GM21526 (cell line): ENCODE results near the gene LILRB3.
A peak's percentile ranks its signal among the peaks of the same experiment; 100 is the strongest.
"Not testable (repeated sequence)": the region's sequence is repeated elsewhere in the genome, so short reads cannot be mapped to it uniquely, and the experiment has no call there.

ENCODE experiments used
- ATAC-seq: cut with Tn5 transposase; IDR thresholded peaks from one replicate; pipeline ENCODE4 v1.9.1; 2021; ENCODE audit warnings: moderate library complexity; ENCODE audit not compliant: unreplicated experiment, low FRiP score

Gene LILRB3

DNA sequence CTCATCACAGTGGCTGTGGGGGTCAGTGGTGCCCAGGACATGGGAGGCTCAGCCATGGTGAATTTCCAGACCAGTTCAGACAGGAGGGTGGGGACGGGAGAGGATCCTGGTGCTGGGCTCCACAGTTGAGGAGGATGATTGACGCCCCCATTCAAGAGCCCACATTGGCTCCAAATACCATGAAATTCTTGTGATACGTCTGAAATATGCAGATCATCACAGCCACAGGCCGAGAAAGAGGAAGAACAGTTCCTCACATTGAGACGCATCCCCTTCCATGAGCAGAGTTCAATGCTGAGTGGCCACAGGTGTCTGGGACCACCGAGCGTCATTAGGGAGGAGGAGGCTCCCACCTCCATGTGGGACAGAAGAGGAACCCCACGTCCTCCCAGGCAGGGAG lies 21.0 kb upstream of the LILRB3 start:
- ATAC-seq: not testable (repeated sequence)

DNA sequence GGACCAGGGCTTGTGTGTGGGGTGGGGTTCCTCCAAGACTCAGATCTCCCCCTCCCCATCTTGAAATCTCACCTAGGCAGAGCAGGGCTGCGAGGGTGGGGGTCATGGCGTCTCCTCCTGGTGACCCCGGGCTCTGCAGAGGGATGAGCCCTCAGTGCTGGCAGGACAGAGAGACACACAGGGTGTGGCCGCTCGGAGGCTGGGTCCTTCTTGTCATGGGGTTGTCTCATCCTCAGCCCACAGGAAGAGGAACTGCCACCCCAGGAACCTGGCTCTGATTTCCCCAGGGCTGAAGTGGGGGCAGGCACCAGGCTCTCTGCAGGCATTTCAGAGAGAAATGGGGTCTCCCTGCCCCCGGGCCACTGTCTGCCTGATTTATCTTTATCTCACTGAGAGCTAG lies 19.8 kb upstream of the LILRB3 start, which contains the start of gene LILRA6:
TSS of gene LILRA6 (minus strand) at position 145 of the 400 bp plus-strand sequence.
- ATAC-seq: not testable (repeated sequence)

DNA sequence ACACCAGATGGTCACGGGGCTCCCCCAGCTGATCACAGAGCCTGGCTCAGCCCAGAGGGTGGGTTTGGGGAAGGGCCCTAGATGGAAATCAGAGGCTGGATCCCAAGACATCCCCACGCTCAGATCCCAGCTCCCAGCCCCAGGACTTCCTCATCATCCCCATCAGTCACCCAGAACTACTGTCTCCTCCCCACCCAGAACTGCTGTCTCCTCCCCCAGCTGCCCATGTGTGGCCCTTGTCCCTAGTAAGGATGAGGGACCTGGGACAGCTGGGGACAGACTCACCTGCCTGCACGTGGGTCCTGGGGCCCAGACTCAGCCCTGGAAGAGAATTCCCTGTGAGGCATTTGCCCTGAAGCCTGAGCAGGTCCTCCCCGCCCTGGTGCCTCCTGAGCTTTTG lies 19.4 kb upstream of the LILRB3 start:
- not testable (repeated sequence) for ATAC-seq

DNA sequence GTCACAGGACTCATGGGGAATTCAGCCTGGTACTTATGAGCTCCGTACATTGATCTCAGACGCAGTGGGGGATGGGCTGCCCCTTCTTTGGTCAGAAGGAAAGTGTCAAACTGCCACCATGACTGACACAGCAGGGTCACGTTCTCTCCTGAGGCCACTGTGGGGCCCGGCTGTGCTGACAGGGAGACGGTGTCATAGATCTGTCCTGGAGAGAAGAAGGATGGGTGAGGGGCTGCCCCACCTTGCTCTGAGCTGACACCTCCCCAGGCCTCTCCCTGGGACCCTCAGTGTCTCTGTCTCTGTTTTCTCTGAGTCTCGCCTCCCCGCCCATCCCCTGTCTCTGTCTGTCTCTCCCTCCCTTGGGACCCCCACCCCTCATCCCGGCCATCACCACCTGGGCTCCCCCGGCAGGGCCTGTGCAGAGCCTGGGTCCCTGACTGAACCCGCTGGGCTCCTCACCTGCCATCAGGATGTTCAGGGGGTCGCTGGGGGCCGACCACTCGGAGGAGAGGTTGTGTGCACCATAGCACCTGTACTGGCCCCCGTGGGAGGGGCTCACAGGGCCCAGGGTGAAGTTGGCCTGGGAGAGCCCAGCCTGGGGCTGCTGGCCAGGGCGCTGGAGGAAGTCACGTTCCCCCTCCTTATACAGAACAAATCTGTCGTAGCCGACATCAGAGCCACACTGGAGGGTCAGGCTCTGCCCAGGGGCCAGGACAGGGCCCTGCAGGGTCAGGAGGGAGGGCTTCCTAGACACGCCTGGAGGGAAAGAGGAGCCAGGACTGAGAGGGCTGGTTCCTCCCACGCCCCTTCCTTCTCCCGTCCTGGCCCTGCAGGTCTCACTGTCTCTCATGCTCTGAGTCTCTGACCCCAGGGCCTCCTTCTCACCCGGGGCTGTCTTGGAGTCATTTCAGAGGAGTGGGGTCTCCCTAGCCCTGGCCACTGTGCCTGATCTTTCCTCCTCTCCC lies 17.8 kb upstream of the LILRB3 start:
- ATAC-seq: not testable (repeated sequence)

DNA sequence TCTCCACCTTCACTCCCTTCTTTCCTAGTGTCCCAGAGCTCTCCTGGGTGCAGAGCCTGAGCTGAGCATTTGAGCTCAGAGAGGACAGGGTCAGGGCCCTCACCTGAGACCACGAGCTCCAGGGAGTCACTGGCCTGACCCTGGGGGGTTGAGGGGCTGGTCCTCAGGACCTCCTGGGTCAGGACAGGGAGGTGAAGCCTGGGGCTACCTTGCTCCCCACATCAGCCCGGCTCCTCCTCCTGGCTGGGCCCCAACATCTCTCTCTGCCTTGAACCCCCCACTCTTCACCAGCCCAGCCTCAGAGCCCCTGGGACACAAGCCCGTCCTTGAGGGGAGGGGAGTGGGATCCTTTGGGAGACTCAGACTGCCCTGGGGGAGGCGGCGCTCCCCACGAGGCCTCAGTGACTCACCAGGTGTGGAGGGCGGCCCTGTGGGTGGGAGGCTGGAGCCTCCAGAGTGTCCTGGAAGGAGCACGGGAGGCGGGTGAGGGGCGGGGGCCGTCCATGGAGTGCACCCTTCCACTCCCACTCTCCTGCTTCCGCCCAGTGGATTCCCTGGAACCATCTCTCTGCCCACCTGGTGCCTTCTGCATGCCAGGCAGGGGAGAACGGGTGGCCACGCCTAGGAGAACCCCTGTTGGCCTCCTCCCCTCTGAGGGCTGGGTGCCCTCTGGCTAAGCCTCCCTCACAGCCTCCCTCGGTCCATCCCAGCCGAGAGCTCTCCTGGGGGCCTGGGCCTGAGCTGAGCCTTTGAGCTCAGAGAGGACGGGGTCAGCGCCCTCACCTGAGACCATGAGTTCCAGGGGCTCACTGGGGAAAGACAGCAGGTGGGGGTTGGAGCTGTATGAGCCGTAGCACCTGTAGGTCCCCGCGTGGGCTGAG lies 16.9 kb upstream of the LILRB3 start:
- ATAC-seq: not testable (repeated sequence)

DNA sequence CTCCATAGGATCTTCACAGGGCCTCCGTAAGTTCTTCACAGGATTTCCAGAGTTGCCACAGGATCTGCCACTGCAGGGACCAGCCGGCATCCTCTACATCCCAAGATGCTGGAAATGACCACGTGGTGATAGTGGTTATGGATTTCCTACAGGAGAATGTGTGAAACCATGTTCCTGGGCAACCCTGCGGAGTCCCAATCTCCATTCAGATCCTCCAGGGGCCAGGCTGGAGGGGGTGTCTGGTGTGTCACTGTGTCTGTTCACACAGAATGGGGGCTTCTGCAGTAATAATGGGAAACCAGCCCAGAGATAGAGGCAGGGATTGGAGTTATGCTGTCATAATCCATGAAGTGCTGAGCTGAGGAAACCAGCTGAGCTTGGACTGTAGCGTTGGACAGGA lies 11.1 kb upstream of the LILRB3 start:
- ATAC-seq: no peak

DNA sequence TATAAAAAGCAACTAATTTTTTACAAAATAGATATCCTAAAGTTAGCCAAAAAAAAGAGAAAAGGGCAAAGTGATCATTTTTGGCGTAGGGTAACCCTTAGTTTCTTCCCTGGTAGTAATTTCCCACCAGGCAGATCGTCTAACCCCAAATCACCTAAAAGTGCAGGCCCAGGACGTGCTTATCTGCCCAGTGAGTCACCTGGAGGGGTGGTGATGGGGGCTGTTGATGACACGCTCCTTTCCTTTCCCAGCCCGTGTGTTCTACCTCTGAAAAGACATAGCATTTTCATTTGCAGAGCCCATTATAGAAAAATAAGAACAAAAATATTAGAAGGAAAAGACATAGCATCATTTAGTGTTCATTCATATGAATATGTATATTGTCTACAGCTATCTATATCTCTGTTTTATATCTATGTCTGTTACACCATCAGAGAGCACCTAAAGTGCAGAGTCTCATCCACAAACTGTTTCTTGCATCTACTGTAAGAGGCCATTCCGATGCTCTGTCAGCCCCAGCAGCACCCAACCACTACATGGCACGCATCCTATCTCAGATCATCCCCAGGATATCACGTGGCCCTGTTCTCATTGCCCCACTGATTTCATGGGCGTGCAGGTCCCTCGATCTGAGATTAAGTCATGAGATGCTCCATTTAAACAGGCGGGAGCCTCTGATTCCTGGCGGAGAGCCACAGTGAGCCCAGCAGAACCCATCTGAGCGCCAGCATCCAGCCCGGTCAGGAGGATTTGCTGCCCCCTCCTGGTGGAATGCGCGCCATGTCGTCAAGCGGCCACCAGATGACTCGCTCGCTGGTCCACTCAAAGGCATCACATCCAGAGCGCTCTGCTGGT lies 8.5 kb upstream of the LILRB3 start:
- ATAC-seq: peak; percentile 59

DNA sequence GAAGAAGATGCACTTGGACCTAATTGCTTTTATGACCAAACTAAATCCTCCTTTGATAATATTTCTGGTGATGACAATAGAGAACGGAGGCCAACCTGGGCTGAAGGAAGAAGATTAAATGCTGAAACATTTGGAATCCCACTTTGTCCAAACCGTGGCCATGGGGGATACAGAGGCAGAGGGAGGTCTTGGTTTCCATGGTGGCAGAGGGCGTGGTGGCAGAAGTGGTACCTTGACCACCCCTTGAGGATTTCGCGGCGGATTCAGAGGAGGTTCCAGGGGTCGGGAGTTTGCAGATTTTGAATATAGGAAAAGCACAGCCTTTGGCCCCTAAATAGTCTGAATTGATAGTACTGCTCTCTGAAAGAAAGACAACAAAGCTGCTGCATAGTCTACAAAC lies 7.2 kb upstream of the LILRB3 start:
- ATAC-seq: no peak

DNA sequence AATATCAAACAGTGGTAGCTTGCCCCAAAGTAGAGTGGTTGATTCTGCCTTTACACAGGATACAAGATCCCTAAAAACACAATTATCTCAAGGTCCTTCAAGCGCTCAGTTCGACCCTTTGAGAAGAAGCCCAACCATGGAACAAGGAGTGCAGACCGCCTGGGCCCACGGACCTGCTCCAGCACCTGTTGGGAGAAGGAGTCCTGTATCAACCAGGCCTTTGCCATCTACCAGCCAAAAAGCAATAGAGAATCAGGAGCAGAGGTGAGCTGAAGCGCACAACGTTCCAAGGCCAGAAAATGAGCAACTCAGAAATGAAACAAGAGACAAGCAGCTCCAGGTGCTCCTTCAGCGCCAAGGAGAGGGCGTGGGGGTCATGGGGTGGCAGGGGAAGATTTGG lies 6.3 kb upstream of the LILRB3 start:
- no peak for ATAC-seq

DNA sequence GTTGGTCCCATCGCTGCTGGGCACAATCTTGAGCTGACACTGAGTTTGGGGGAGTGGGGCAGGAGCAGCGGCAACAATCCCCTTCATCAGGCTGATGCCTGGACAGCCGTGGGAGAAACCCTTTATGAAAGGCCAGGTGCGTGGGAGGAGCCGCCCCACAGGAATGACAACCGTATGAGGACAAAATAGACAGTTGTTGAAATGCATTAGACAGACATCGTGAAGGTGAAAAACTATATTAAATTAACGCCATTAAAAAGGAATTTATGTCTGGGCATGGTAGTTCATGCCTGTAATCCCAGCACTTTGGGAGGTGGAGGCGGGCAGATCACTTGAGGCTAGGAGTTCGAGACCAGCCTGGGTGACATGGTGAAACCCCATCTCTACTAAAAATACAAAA lies 1.8 kb upstream of the LILRB3 start:
- ATAC-seq: not testable (repeated sequence)

DNA sequence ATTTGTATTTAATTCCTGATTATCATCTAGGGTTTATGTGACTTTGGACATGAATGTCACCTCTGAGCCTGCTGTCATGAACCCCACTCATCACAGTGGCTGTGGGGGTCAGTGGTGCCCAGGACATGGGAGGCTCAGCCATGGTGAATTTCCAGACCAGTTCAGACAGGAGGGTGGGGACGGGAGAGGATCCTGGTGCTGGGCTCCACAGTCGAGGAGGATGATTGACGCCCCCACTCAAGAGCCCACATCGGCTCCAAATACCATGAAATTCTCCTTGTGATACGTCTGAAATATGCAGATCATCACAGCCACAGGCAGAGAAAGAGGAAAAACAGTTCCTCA lies 1.1 kb upstream of the LILRB3 start:
- not testable (repeated sequence) for ATAC-seq

DNA sequence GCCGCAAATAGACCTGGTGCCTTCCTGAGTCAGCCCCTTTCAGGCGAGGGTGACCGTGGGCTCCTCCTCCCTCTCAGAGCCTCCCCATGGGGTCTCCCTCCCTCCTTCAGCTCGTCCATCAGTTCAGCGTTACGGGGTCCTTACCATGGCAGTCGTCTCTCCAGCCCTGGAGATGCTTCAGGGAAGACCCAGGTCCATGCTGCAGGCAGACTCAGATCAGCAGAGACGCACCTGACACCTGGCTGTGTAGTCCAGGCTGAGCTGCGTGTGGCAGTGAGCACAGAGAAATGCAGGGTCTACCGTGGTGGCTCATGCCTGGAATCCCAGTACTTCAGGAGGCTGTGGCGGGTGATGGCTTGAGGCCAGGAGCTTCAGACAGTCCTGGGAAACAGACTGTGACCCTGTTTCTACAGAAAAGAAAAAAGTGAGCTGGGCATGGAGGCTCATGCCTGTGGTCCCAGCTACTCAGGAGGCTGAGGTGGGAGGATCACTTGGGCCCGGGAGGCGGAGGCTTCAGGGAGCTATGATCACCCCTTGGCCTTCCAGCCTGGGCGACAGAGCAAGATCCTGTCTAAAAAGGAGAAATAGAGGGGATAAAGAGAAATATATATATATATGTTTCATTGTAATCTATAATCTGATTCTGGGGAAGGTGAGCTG lies 600 bp upstream of the LILRB3 start:
- not testable (repeated sequence) for ATAC-seq

DNA sequence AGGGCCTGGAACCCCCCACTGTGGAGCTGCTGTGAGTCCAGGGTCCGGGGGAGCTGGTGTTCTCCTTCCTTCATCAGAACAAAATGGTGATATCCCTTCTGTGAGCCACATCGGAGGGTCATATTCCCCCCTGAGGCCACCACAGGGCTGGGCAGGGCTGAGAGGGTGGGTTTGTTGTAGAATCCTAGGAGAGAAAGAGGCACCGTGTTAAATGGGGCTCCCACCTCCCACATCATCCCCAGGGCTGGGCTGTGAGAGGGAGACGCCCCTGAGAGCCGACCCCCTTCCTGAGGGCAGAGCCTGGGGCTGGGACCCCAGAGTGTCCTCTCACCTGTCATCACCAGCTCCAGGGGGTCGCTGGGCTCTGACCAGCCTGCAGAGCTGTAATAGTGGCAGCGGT lies 860 bp downstream of the LILRB3 start:
- ATAC-seq: not testable (repeated sequence)

DNA sequence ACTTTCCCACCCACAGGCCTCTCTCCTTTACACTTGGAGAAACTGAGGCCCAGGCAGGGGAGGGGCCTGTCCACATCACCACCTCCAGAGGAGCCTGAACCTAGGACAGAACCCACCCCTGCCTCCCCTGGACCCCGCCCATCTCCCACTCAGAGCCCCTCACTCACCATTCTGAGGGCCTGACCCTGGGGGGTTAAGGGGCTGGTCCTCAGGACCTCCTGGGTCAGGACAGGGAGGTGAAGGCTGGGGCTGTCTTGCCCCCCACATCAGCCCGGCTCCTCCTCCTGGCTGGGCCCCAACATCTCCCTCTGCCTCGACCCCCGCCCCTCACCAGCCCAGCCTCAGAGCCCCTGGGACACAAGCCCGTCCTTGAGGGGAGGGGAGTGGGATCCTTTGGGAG lies 3.1 kb downstream of the LILRB3 start:
- not testable (repeated sequence) for ATAC-seq

DNA sequence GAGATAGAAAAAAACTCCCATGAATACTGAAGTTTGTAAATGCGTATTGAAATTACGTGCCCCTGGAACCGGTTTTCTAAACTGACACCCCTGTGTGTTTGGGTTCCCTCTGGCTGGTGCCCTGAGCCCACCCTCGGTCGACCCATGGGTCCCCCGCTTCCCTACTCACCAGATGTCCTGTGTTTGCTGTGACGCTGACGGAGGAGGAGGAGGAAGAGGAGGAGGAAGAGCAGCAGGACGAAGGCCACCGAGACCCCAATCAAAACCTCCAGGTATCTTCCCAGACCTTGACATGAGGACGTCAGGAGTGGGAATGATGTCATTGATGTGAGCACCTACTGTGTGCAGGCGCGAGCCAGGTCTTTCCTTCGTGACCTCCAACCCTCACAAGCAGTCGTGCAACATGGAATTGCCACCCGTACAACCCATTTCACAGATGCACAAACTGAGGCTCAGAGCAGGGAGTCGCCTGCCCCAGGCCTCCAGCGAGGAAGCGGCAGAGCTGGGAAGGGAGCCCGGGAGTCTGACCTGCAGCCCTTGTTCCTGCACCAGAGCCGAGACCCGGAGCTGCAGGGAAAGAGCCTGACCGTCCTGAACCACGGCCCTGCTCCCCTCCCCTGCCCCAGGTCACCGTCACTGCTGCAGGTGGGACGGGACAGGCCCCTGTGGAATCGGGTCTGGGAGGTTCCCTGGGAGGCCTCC lies 3.7 kb downstream of the LILRB3 start:
- no peak for ATAC-seq

DNA sequence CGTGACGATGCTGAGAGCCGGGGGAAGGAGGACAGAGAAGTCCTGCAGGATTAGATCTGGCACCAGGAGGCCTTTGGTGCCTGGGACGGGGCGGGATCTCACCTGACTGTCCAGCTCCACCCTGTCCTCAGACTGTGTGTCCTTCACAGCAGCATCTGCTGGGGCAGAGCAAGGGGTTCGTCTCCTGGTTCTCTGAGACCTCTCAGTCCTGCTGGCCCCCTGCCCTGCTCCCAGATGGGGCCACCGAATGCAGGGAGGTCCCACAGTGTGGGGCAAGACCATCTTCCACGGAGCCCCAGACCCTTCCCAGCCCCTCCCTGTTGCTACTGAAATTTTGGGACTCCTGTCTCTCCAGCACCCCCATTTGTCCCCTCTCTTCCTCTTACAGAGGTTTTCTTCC lies 4.5 kb downstream of the LILRB3 start:
- ATAC-seq: no peak

DNA sequence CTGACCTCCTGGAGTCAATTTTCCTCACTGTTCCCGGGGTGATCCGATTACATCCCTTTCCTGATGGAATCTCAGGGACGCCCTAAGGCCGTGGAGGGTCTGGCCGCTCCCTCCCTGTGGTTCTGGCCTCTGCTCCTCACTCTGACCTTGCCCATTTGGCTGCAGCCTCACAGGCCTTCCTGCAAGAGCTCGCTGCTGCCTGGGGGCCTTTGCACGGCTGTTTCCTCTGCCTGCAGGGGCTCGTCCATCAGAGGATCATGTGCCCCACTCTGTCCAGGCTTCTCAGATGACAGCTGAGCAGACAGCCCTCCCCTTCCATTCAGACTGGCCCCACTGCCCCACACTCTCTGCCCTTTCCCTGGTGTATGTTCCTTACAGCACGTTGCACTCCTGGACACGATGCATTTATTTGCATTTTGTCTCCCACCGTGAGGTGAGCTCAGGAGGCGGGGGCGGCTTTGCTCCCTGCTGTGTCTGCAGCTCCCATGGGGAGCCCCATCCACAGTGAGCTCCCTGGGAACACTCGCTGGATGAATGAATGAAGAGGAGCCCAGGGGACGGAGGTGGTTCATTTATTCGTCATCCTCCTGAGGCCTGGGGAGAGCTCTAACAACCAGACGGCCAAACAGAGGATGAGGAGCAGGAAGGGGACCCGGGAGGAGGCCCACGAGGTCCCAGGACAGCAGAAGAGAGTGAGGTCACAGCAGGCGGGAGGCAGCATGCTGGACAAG lies 5.1 kb downstream of the LILRB3 start:
- ATAC-seq: not testable (repeated sequence)

DNA sequence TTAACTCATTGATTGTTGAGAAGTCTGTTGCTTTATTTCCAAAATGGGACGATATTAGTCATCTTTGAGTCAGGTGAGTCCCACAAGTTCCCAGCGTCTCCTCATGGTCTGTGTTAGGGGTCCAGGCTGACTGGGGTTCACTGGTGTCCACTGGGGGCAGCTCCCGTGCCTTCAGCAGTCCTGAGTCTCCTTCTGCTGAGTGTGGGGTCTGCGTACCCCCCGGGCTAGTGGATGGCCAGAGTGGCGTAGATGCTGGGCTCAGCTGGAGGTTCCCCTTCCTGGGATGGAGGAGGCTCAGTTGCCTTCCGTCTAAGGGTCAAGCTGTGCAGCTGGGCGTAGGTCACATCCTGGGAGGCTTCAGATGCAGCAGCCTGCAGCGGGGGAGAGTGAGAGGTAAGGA lies 5.9 kb downstream of the LILRB3 start:
- ATAC-seq: no peak

DNA sequence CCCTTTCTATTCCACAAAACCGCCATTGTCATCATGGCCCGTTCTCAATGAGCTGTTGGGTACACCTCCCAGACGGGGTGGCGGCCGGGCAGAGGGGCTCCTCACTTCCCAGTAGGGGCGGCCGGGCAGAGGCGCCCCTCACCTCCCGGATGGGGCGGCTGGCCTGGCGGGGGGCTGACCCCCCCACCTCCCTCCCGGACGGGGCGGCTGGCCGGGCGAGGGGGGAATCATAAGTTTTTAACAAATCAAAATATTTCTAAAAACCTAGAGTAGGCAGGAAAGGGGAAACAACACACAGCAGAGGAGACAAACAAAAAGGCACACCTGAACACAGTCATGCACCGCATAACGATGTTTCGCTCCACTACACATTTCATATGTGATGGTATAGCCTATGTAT lies 8.1 kb downstream of the LILRB3 start:
- ATAC-seq: not testable (repeated sequence)
